KMS-11 (cell line): ENCODE results near the gene FAM135A.

Experiments used
- H2AFZ ChIP-seq: fragments of 200-600 bp; sonication (generic); 2 replicates; pipeline ENCODE4 v1.6.1; 2016; ENCODE audit warnings: antibody characterized with exemption, mixed run types, low read depth
- H3K27ac ChIP-seq: fragments of 200-600 bp; sonication (generic); 2 replicates; pipeline ENCODE4 v1.6.1; 2016; ENCODE audit warnings: mild to moderate bottlenecking, mixed run types
- H3K27me3 ChIP-seq: fragments of 200-600 bp; sonication (generic); 2 replicates; pipeline ENCODE4 v1.6.1; 2017; ENCODE audit warnings: mild to moderate bottlenecking, low read depth, mixed run types, moderate library complexity; ENCODE audit not compliant: insufficient read depth
- H3K36me3 ChIP-seq: fragments of 200-600 bp; sonication (generic); 2 replicates; pipeline ENCODE4 v1.6.1; 2017; ENCODE audit warnings: mild to moderate bottlenecking, mixed run types; ENCODE audit not compliant: insufficient read depth
- H3K4me1 ChIP-seq: fragments of 200-600 bp; sonication (generic); 2 replicates; pipeline ENCODE4 v1.6.1; 2016; ENCODE audit warnings: mild to moderate bottlenecking, low read depth, mixed run types; ENCODE audit not compliant: poor library complexity, severe bottlenecking
- H3K4me2 ChIP-seq: fragments of 200-600 bp; sonication (generic); 2 replicates; pipeline ENCODE4 v1.7.0; 2016; ENCODE audit warnings: mild to moderate bottlenecking, mixed run types
- H3K4me3 ChIP-seq: fragments of 200-600 bp; sonication (generic); IDR thresholded peaks from 2 replicates; pipeline ENCODE4 v1.6.1; 2017; ENCODE audit warnings: low read depth, low read length, mixed read lengths; ENCODE audit not compliant: insufficient read depth
- H3K79me2 ChIP-seq: fragments of 200-600 bp; sonication (generic); 2 replicates; pipeline ENCODE4 v1.6.1; 2016; ENCODE audit warnings: low read depth, mixed run types; ENCODE audit not compliant: insufficient read depth
- H3K9ac ChIP-seq: fragments of 200-600 bp; sonication (generic); 2 replicates; pipeline ENCODE4 v1.6.1; 2016; ENCODE audit warnings: mild to moderate bottlenecking, mixed run types
- H4K20me1 ChIP-seq: fragments of 200-600 bp; sonication (generic); 2 replicates; pipeline ENCODE4 v1.6.1; 2016; ENCODE audit warnings: mild to moderate bottlenecking, mixed run types; ENCODE audit not compliant: insufficient read depth
- CTCF ChIP-seq: fragments of 200-600 bp; sonication (generic); conservative IDR thresholded peaks from 2 replicates; pipeline ENCODE4 v1.6.1; 2017; ENCODE audit warnings: low read depth, mild to moderate bottlenecking, antibody characterized with exemption, low read length, moderate library complexity, mixed read lengths

Gene FAM135A

GRCh38 chr6:70563530-70563929 lies 150.2 kb downstream of the FAM135A start:
- H4K20me1 ChIP-seq: no peaks in the 10 kb centered on the region
- no peak for TF ChIP-seq CTCF
- no peaks in the 10 kb centered on the region for H3K36me3 ChIP-seq
- no peaks in the 10 kb centered on the region for H3K79me2 ChIP-seq
- H3K27ac ChIP-seq: no peak overlapping the region
- no peak overlapping the region for H2AFZ ChIP-seq
- H3K4me3 ChIP-seq: no peak overlapping the region
- no peak overlapping the region for H3K4me2 ChIP-seq
- no peak overlapping the region for H3K9ac ChIP-seq
- H3K4me1 ChIP-seq: peaks cover 4% of the 10 kb centered on the region
- no peaks in the 10 kb centered on the region for H3K27me3 ChIP-seq

- TF ChIP-seq CTCF: no peak
- no peaks in the 10 kb centered on the region for H4K20me1 ChIP-seq
- H3K79me2 ChIP-seq: no peaks in the 10 kb centered on the region
Measured at GRCh38 chr6:70566751-70567382, 153.6 kb downstream of the FAM135A start, which contains the start of gene SDHAF4. SDHAF4 (plus strand) TSS chr6:70566930; CDS start chr6:70566941, 11 bp downstream.

GRCh38 chr6:70574643-70575042 lies 161.3 kb downstream of the FAM135A start:
- Histone ChIP-seq H3K9ac (no peak overlapping the region), H2AFZ (no peak overlapping the region), H3K36me3 (no peaks in the 10 kb centered on the region), H3K79me2 (no peaks in the 10 kb centered on the region), H4K20me1 (no peaks in the 10 kb centered on the region), H3K27ac (no peak overlapping the region), H3K4me2 (no peak overlapping the region), H3K4me1 (no peaks in the 10 kb centered on the region), H3K27me3 (no peaks in the 10 kb centered on the region), H3K4me3 (no peak overlapping the region)
- no peak for TF ChIP-seq CTCF

More at GRCh38 chr6:70566751-70567382, 153.6 kb downstream of the FAM135A start, which contains the start of gene SDHAF4:
- Histone ChIP-seq H3K4me1 (peaks cover 4% of the 10 kb centered on the region), H3K4me2 (peak within 1 kb of the TSS; percentile 73), H3K4me3 (no peak within 1 kb of the TSS), H3K27ac (peak within 1 kb of the TSS; percentile 52), H3K27me3 (no peaks in the 10 kb centered on the region), H3K9ac (peak within 1 kb of the TSS; percentile 76), H3K36me3 (no peaks in the 10 kb centered on the region), H2AFZ (peak within 1 kb of the TSS; percentile 92)

GRCh38 chr6:70575899-70576495 lies 162.7 kb downstream of the FAM135A start:
- Histone ChIP-seq H3K9ac (no peak overlapping the region), H4K20me1 (no peaks in the 10 kb centered on the region), H3K4me1 (no peaks in the 10 kb centered on the region), H3K36me3 (no peaks in the 10 kb centered on the region), H3K4me3 (no peak overlapping the region), H3K27me3 (no peaks in the 10 kb centered on the region), H2AFZ (no peak overlapping the region), H3K27ac (no peak overlapping the region), H3K79me2 (no peaks in the 10 kb centered on the region), H3K4me2 (no peak overlapping the region)
- no peak for TF ChIP-seq CTCF
